ENCODE data around the gene PSENEN.
A peak's percentile ranks its signal among the peaks of the same experiment; 100 is the strongest.

The PSENEN gene

DNA sequence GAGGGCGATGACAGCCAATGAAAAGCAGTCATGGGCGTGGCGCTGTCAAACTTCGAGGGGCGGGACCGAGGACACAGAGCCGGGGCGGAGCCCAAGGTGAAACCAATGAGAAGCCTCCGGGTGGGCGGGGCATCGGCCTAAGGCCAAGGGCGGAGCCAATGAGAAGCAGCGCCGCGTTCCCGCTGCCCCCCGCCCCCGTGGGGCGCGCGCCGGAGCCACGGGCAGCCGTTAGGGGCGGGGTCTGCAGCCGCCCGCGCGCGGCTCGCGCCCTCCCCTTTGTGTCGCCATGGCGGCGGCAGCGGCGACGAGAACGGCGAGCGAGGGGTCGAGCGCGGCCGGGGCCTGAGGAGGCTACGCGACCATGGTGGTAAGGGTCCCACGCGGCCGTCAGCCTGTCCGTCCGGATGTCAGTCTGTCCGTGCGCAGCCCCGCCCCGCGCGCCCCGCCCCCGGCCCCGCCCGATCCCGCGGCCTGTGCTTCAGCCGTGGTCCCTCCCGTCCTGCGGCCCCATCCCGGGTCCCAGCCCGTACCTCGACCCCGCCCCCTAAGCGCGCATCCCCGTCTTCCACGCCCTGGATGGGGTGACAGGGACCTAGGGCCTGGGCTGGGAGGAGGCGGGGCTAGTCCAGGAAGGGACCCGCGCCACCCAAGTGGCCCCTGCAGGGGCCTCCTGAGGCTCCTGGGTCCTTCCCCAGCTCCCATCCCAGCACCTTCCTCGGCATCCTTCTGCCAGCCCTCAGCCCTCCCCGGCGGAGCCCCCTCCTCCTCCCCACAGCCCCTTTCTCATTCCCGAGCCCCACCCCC, 30.0 kb downstream of the PSENEN start, which contains the start of gene ARHGAP33:
TSS of gene ARHGAP33 (plus strand) at position 267 of the 804 bp plus-strand sequence. CDS start at position 362, 95 bp downstream.
- DNase-seq: peak; percentile 100

DNA sequence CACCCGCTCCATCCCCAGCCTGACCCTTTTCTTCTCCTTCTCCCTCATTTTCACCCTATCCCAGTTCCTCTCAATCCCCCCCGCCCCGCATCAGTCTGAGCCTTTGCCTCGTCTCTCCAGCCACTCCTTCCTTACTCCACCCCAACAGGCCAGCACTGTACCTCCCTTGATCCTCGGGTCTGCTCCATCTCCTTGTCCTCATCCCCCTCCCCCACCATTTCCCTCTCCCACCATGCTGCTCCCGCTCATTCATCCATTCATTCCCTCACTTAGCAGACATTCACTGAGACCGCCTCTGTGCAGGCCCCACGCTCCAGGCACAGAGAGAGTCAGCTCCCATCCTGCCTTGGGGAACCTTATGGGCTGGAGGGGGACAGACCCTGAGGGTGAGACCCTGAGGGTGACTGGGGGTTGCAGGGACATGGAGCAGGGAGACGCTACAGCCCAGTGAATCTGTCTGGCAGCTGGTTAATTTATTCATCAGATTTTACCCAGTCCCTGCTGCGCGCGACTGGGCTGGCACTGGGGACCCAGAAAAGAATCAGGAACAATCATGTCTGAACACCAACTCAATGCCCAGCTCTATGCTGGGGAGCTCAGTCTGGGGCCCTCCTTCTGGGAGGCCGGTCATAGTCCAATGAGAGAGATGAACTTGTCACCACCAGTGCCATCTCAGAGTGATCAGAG, 30.8 kb downstream of the PSENEN start:
- DNase-seq: peak; percentile 72

DNA sequence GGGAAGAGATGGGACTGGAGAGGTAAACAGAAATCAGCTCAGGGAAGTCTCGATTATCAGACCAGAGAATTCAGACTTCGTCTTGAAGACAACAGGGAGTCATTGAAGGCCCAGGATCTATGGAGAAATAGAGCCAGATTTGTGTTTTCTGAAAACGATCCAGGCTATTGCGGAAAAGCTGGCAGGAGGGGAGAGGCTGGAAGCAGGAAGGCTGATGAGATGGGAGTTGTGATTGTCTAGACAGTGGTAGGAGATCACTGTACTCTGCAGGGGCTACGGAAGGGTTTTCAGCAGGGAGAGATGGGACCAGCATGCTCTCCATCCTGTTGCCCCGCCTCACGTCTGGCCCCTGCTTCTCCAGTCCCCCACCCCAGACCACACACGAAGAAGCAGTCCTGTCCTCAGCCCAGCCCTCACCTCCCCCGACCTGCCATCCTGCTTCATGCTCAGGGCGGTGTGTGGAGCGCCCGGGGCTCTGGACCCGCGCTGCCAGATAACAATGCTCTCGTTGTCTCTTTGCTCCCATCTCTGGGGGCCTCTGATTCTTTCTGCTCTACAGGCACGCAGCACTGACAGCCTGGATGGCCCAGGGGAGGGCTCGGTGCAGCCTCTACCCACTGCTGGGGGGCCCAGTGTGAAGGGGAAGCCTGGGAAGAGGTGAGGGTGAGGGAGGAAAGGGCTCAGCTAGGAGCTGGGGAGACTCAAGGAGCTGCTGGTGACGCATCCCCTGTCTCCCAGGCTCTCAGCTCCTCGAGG, 31.8 kb downstream of the PSENEN start:
- peak; percentile 85 for DNase-seq

DNA sequence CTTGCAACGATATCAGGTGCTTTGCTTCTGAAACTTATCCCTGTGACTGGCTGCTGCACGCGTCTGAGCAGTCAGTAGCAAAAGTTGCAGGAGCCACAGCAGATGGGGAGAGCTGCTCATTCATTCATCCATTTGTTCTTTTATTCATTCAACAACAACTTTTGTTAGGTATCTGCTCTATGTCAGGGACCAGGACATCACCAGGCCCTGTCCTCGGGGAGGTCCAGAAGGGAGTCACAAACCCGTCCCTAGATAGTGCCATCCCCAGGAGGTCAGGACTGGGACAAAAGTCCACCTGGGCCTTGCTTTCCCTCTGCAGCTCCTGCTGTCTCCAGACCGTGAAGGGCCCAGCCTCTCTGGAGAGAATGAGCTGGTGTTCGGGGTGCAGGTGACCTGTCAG, 32.5 kb downstream of the PSENEN start:
- no peak for DNase-seq

DNA sequence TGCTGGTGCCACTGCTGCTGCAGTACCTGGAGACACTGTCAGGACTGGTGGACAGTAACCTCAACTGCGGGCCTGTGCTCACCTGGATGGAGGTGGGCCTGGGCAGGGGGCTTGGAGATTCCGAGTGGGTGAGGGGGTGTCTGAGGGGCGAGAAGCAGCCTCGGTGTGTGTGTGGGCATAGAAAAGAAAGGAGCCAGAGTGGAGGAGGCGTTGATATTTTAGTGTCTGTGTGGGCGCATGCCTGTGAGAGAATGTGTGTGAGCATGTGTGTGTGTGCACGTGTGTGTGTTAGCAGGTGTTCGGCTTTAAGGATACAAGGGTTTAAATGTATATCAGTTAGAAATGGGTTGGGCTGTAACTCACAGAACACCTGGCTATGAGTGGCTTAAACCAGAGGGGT, 33.6 kb downstream of the PSENEN start:
- no peak for DNase-seq

DNA sequence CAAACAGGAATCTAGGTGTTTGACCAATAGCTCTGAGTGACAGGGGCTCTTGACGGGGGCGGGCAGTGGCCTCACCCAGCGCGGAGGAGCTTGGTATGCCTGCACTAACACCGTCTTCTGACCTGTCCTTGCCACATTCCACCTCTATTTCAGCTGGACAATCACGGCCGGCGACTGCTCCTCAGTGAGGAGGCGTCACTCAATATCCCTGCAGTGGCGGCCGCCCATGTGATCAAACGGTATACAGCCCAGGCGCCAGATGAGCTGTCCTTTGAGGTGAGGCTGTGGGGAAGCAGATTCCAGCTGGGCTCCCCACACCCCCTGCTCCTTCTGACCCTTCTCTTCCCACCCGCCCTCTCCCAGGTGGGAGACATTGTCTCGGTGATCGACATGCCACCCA, 34.6 kb downstream of the PSENEN start:
- no peak for DNase-seq

DNA sequence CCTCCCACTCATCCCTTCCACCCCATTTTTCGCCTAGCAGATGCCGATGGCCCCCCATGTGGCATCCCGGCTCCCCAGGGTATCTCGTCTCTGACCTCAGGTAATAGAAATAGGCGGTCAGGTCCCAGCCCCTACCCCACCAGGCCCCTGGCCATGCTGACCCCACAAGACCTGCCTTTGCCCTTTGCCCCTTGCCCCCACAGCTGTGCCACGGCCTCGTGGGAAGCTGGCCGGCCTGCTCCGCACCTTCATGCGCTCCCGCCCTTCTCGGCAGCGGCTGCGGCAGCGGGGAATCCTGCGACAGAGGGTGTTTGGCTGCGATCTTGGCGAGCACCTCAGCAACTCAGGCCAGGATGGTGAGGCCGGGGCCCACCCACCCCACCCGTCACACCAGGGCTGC, 35.3 kb downstream of the PSENEN start:
- no peak for DNase-seq

DNA sequence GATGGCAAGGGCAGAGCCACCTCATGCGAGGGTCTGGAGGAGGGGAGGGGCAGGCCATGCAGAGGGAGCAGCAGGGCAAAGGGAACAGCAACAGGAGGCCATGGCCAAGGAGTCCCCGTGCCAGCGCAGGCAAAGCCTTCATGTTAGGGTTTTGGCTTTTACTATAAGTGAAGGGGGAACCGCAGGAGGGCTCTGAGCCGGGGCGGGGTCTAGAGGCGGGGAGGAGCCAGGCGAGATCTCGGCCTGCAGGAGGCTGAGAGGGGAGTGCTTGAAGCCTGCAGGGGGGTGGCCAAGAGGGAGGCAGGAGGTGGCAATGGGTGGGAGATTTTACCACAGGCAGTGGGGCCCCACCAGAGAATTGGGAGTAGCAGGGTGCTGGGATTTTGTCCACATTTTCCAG, 36.2 kb downstream of the PSENEN start:
- no peak for DNase-seq

DNA sequence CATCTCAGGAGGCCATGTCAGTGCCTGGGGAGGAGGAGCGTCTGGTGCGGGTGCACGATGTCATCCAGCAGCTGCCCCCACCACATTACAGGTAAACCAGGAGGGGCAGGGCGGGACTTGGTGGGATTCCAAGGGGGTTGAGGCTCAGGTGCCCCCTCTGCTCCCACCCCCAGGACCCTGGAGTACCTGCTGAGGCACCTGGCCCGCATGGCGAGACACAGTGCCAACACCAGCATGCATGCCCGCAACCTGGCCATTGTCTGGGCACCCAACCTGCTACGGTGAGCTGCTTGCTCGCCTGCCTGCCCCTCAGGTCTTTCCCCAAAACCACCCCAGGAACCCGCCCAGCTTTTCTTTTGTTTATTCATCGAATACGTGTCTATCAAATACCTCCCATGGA, 37.1 kb downstream of the PSENEN start:
- no peak for DNase-seq

DNA sequence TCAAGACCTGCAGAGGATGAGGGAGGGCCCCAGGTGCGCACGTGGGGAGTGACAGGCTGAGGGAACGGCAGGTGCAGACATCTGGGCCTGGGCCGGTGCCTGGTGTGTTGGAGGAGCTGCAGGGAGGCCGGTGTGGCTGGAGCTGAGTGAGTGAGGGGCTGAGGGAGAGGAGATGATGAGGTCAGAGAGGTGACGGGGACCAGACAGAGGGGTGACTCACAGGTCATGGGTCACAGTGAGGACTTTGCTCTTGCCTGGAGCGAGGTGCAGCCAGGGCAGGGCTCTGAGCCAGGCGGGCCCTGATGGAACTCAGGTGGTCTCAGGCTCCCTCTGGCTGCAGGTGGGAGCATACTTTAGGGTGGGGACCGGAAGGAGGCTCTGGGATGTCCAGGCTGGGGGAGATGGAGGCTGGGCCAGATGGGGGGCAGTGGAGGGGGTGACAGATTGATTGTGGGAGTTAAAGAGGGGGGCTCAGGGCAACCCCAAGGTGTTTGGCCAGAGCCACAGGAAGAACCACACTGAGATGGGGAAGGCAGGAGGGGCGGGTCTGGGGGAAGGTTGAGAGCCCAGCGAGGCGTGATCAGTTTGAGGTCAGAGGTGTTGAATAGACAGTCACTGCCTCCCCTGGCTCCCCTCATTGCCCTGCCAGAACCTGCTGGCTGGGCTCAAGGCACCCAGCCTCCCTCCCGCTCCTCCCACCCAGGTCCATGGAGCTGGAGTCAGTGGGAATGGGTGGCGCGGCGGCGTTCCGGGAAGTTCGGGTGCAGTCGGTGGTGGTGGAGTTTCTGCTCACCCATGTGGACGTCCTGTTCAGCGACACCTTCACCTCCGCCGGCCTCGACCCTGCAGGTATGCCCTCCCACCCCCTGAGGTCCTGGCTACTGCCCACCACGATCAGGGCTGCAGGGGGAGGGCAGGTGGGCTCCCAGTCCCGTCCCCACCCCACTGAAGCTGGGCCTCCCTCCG, 38.3 kb downstream of the PSENEN start:
- DNase-seq: no peak

DNA sequence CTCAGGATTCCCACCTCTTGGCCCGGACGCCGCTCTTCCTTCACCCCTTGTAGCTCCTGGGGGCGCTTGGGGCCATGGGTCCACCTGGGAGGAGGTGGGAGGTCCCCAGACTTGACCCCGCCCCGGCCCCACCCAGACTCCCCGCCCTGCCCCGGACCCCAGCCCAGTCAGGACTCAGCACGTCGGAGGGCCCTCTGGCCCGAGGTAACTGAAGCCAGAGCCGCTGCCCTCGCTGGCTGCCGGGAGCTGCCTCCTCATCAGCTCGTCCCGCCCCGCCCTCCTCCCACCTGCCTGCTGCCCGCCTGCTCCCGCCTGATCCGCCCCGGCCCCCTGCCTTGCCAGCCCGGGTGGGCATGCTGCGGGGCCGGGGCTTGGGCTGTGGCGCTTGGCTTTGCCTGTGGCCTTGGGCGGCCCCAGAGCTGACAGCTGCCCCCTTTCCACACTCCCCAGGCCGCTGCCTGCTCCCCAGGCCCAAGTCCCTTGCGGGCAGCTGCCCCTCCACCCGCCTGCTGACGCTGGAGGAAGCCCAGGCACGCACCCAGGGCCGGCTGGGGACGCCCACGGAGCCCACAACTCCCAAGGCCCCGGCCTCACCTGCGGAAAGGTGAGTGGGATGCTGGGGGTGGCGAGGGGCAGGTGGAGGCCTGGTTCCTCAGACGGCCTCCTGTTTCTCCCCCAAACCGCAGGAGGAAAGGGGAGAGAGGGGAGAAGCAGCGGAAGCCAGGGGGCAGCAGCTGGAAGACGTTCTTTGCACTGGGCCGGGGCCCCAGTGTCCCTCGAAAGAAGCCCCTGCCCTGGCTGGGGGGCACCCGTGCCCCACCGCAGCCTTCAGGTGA, 39.3 kb downstream of the PSENEN start:
- no peak for DNase-seq

DNA sequence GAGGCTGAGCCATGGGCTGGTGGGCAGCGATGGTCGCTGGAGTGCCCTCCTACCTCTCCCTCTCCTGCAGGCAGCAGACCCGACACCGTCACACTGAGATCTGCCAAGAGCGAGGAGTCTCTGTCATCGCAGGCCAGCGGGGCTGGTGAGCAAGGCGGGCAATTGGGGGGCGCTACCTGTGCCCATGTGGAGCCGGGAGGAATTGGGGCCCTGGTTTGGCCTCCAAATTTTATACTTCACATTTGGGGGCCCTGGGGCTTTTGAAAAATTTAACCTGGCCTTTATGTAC, 39.8 kb downstream of the PSENEN start:
- no peak for DNase-seq

DNA sequence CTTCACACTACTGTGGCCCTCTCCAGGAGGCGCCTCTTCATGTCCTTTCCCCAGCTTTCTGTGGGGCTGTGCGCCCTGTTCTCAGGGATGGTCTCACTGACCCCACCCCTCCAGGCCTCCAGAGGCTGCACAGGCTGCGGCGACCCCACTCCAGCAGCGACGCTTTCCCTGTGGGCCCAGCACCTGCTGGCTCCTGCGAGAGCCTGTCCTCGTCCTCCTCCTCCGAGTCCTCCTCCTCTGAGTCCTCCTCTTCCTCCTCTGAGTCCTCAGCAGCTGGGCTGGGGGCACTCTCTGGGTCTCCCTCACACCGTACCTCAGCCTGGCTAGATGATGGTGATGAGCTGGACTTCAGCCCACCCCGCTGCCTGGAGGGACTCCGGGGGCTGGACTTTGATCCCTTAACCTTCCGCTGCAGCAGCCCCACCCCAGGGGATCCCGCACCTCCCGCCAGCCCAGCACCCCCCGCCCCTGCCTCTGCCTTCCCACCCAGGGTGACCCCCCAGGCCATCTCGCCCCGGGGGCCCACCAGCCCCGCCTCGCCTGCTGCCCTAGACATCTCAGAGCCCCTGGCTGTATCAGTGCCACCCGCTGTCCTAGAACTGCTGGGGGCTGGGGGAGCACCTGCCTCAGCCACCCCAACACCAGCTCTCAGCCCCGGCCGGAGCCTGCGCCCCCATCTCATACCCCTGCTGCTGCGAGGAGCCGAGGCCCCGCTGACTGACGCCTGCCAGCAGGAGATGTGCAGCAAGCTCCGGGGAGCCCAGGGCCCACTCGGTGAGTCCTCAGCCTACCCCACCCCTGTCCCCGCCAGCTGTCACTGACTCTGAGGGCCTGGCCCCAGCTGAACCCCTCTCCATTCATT, 41.1 kb downstream of the PSENEN start:
- DNase-seq: no peak

DNA sequence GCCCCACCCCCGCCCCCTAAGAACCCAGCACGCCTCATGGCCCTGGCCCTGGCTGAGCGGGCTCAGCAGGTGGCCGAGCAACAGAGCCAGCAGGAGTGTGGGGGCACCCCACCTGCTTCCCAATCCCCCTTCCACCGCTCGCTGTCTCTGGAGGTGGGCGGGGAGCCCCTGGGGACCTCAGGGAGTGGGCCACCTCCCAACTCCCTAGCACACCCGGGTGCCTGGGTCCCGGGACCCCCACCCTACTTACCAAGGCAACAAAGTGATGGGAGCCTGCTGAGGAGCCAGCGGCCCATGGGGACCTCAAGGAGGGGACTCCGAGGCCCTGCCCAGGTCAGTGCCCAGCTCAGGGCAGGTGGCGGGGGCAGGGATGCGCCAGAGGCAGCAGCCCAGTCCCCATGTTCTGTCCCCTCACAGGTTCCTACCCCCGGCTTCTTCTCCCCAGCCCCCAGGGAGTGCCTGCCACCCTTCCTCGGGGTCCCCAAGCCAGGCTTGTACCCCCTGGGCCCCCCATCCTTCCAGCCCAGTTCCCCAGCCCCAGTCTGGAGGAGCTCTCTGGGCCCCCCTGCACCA, 41.9 kb downstream of the PSENEN start:
- DNase-seq: no peak

DNA sequence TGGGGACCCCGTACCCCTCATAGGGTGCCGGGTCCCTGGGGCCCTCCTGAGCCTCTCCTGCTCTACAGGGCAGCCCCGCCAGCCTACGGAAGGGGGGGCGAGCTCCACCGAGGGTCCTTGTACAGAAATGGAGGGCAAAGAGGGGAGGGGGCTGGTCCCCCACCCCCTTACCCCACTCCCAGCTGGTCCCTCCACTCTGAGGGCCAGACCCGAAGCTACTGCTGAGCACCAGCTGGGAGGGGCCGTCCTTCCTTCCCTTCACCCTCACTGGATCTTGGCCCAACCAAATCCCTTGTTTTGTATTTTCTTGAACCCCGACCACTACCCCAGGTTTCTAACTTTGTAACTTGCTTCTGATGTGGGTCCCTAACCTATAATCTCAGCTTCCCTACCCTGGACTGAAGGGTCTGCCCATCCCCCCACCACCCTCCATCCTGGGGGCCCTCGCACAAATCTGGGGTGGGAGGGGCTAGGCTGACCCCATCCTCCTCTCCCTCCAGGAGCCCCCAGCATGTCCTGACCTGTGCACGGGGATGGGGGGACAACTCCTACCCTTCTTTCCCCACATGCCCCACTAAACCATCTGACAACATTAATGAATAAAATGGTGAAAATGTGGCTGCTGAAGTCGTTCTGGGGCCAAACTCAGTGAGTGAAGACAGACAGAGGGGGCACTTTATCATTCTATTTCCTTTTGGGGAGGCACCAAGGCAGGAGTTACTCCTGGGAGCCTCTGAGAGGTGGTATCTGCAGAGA, 42.9 kb downstream of the PSENEN start:
- no peak for DNase-seq

DNA sequence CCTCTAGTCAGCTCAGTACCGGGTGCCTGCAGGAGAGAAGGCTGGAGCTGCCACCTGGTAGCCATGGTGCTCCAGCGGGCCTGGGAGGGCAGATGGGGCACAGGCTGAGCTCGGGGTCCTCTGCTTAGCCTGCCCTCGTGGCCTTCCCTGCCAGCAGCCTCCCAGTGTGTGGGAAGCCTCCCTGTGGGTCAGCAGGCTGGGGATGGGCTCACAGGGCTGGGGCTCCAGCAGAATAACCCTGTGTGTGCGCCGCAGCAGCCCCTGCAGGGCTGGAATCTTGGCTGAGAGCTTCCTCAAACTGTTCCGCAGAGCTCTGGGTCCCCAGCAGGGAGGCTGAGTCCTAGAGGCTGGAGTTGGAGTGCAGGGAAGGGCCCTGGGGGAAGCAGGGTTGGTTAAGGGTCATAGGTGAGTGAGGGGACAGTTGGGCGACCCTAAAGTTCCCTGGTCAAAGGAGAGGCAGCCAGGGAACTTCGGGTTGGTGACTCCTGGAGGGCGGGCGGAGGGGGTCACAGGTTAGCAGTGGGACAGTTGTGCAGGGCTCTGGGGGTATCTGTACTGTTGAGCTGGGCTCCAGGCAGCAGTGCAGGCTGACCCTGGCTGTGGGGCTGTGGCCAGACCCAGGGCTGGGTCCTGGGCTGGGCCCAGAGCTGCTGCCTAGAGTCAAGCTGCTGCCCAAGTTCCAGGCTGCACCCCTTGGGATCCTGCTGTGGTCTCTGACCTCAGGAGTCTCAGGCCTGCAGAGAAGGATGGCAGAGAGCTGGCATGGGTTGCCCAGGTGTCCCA, 43.9 kb downstream of the PSENEN start:
- DNase-seq: no peak

DNA sequence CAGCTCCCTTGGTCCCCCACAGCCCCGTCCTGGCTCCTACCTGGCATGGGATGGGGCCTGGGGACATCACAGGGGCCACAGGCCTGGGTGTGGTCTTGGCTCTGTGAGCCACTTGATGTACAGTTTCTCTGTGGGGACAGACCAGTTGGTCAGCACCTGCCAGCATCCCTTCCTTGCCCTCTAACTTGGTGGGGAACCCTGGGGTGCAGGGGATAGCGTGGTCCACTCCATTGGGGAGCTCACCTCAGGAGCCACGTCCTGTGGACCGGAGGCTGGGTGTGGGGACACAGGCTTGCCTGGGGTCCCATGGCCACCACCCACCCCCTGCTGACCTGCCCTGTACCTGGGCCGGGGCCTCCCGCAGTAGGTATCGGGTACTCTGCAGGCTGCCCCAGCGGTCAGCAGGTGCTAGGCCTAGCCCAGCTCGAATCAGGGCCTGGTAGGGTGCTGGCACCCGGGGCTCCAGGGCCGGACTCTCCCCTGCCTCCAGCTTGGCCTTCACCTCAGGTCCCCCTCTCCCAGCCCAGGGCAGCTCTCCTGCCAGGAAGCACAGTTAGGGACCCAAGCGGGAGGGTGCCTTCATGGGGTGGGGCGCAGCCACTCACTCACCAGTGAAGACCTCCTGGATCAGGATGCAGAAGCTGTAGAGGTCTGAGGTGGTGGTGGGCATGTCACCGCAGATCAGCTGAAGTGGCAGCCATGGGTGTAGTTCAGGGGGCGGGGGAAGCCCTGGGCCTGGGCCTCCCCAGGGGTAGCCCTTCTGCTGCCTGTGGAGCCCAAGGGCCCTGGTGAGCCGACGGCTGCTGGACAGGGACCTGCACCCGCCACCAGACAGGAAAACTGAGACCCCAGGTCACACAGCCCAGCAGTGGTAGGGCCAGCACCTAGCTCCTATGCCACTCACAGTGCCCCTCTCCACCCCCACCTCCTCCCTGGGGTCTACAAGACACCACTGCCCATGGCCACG, 44.8 kb downstream of the PSENEN start:
- no peak for DNase-seq

All from eye (tissue), 1 donor.